Measurements from ENCODE around the gene PDSS2. TPM values are rescaled to one million over a fixed set of nuclear protein-coding genes. Genes with fewer than 3 reads are reported as not detected.

The PDSS2 gene
- total and polyA plus RNA-seq, 7 donors: 4.7 to 16.7 (median 9.3) TPM

DNA sequence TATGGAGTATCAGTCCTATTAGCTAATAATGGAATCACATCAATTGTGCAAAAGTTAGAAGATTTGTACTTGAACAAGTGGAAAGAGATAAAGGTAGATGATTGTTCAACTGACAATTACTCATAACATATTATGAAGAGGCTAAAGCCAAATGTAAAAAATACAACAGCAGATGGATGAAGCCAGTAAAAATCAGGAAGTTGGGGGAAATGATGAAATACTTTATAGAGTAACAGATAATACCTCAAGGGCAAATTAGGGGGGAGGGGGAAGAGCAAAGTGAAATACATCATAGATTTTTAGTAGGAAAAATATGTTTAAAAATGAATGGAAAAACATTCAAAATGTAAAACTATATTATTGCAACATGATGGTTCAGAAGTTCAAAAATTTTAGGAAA lies 114.0 kb downstream of the PDSS2 start:
- no peak for ATAC-seq
- no peak overlapping the region for H3K27ac ChIP-seq
- intact Hi-C loops (cut with DNase I): no loop called here

DNA sequence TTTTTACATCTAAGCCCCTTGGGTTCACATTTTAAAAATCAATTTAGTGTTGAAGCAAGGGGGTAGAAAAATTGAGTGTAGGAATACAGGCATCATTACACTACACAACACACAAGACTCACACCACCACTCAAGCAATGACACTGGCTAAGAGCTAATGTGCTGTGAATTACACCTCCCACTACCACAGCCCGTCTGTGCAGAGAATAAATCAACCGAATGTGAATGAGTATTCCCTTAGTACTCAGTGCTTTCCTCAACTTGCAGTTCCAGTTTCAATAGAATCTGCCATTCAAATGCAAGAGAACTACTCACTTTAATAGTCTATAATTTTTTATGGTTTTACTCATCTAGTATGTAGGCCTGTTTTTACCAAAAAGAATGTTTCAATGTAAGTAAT lies 114.4 kb downstream of the PDSS2 start:
- ATAC-seq: no peak
- no peak for DNase-seq
- H3K27ac ChIP-seq: no peak overlapping the region
- 84 to 89% (median 86%) methylated on average over 2 of the region's 2 CpGs for WGBS, 3 donors
- no peak overlapping the region for H3K4me3 ChIP-seq
- TF ChIP-seq, protein P1, sequence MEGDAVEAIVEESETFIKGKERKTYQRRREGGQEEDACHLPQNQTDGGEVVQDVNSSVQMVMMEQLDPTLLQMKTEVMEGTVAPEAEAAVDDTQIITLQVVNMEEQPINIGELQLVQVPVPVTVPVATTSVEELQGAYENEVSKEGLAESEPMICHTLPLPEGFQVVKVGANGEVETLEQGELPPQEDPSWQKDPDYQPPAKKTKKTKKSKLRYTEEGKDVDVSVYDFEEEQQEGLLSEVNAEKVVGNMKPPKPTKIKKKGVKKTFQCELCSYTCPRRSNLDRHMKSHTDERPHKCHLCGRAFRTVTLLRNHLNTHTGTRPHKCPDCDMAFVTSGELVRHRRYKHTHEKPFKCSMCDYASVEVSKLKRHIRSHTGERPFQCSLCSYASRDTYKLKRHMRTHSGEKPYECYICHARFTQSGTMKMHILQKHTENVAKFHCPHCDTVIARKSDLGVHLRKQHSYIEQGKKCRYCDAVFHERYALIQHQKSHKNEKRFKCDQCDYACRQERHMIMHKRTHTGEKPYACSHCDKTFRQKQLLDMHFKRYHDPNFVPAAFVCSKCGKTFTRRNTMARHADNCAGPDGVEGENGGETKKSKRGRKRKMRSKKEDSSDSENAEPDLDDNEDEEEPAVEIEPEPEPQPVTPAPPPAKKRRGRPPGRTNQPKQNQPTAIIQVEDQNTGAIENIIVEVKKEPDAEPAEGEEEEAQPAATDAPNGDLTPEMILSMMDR (IDR thresholded peaks at IDR 0.05): no peak
- no peaks in the 10 kb centered on the region for H3K4me1 ChIP-seq
- H3K9me3 ChIP-seq: no peaks in the 10 kb centered on the region
- intact Hi-C loops (cut with DNase I): no loop called here
- H3K36me3 ChIP-seq (ENCODE audit: insufficient read depth in 1 of 2, low read depth in 1 of 2): no peaks in the 10 kb centered on the region
- H3K27me3 ChIP-seq (ENCODE audit: insufficient read depth in 3 of 3, low read length in 2 of 3): no peaks in the 10 kb centered on the region

More for the DNA sequence above, 114.0 kb downstream of the PDSS2 start:
- no peaks in the 10 kb centered on the region for H3K27me3 ChIP-seq (ENCODE audit: insufficient read depth in 3 of 3, low read length in 2 of 3)
- no peak for DNase-seq
- no peak overlapping the region for H3K4me3 ChIP-seq
- H3K4me1 ChIP-seq: no peaks in the 10 kb centered on the region
- H3K9me3 ChIP-seq: no peaks in the 10 kb centered on the region
- TF ChIP-seq, protein P1 (IDR thresholded peaks at IDR 0.05): no peak
- H3K36me3 ChIP-seq (ENCODE audit: insufficient read depth in 1 of 2, low read depth in 1 of 2): no peaks in the 10 kb centered on the region

DNA sequence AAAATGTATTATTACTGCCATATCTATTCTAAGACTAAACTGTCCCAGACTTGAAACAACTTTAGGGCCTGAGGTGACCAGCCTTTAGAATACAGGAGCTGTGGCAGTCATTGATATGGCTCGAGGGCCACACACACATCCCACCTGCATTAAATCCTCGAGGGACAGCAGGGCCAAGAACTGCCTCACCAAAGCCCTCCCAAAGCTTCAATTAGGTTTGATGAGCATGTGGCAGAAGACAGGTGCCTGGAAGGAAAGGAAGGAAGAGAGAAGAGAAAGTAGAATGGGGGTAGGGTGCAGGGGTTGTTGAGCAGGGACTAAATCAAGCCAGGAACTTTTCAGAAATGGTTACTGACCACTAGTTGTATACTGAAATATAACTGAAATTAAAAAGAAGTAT lies 115.0 kb downstream of the PDSS2 start:
- no peak for ATAC-seq
- no peak for DNase-seq
- H3K27me3 ChIP-seq (ENCODE audit: insufficient read depth in 3 of 3, low read length in 2 of 3): no peaks in the 10 kb centered on the region
- intact Hi-C loops (cut with DNase I): no loop called here
- H3K36me3 ChIP-seq (ENCODE audit: insufficient read depth in 1 of 2, low read depth in 1 of 2): no peaks in the 10 kb centered on the region
- 45 to 62% (median 53%) methylated on average over 2 of the region's 2 CpGs for WGBS, 3 donors
- H3K4me1 ChIP-seq: no peaks in the 10 kb centered on the region
- no peaks in the 10 kb centered on the region for H3K9me3 ChIP-seq
- H3K4me3 ChIP-seq: no peak overlapping the region
- TF ChIP-seq, protein P1 (IDR thresholded peaks at IDR 0.05): no peak
- H3K27ac ChIP-seq: no peak overlapping the region

DNA sequence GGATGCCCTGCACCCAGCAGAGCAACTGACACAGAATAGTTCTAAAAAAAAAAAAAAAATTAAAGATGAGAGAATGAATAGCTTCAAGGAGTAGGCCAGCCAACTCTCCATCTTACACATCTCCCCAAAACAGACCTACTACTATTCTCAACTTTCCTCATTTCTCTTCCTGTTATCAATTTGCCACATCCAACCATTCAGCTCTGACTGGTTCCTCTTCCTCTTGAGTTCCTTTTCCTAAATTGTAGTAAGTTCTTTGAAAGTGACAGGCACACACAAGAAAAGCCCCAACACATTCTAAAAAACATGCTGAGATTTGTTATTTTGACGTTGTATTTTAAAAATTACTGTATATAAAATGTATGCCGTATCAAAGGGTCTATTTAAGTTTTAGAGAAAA lies 117.2 kb downstream of the PDSS2 start:
- 93 to 96% (median 96%) methylated on average over 2 of the region's 2 CpGs for WGBS, 3 donors
- Histone ChIP-seq H3K9me3 (no peaks in the 10 kb centered on the region), H3K36me3 (ENCODE audit: insufficient read depth in 1 of 2, low read depth in 1 of 2) (no peaks in the 10 kb centered on the region), H3K4me3 (no peak overlapping the region), H3K27ac (no peak overlapping the region), H3K27me3 (ENCODE audit: insufficient read depth in 3 of 3, low read length in 2 of 3) (no peaks in the 10 kb centered on the region), H3K4me1 (no peaks in the 10 kb centered on the region)
- intact Hi-C loops (cut with DNase I): no loop called here
- DNase-seq (no peak), ATAC-seq (no peak)
- TF ChIP-seq, protein P1 (IDR thresholded peaks at IDR 0.05): no peak

DNA sequence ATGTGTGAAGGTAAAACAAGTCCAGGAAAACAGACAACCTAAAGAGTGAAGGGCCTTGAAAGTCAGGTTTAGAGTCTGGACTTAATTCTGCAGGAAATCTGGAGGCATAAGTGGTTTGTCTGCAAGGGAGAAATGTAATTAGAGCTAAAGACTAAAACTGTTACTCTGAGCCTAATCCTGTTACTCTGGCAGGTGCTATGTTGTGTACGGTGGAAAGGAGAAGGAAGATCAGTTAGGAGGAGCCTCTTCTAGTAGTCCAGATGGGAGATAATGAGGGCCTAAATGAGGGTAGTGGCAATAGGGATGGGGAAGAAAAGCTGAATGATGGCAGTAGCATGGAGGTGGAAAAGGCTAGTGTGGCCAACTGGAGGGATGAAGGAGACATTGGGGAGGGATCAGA lies 118.5 kb downstream of the PDSS2 start:
- Histone ChIP-seq H3K4me1 (no peaks in the 10 kb centered on the region), H3K4me3 (no peak overlapping the region), H3K27ac (no peak overlapping the region), H3K36me3 (ENCODE audit: insufficient read depth in 1 of 2, low read depth in 1 of 2) (no peaks in the 10 kb centered on the region), H3K27me3 (ENCODE audit: insufficient read depth in 3 of 3, low read length in 2 of 3) (no peaks in the 10 kb centered on the region), H3K9me3 (no peaks in the 10 kb centered on the region)
- WGBS, 3 donors: 67 to 80% (median 79%) methylated on average over 1 of the region's 1 CpG
- no peak for DNase-seq
- ATAC-seq: no peak
- intact Hi-C loops (cut with DNase I): no loop called here
- TF ChIP-seq, protein P1 (IDR thresholded peaks at IDR 0.05): no peak
